ENCODE measurements around the gene ERFE. TPM values are rescaled to one million over a fixed set of nuclear protein-coding genes. Genes with fewer than 3 reads are reported as not detected.

The ERFE gene
- total and polyA plus RNA-seq, 2 donors (not counting 3 experiments of a cell fraction or from before 2014, with no cell fraction given), result 0.65 to 1.2 TPM

DNA sequence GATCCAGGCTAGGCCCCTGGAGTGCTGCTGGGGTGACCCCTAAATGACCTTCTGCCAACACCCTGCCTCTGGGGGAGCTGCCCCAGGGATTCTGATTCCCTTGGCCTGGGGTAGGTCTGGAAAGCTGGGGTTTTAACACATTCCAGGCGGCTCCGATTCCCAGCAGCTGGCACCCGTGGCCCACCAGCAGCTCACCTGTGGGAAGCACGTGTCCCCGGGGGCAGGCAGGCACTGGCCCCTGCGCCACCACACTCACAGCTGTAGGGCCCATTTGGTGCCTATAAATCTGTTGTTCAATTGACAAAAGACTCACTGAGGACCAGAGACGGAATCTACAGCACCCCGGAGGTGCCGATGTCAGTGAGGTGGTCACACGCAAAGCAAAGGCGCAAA lies 24.4 kb upstream of the ERFE start:
- Histone ChIP-seq H3K4me2 (ENCODE audit: insufficient read depth, low read length) (no peak overlapping the region), H2AFZ (ENCODE audit: low read depth, low read length) (no peak overlapping the region), H3K9me3 (replicated peaks; ENCODE audit: control insufficient read depth, insufficient read depth, low read length) (no peaks in the 10 kb centered on the region), H3K27me3 (ENCODE audit: control insufficient read depth in 2 of 2, insufficient read depth in 2 of 2, low read length in 2 of 2) (no peaks in the 10 kb centered on the region), H3K4me3 (replicated peaks in 1 of 3; ENCODE audit: insufficient read depth in 1 of 3, low read depth in 1 of 3, low read length in 3 of 3) (no peak overlapping the region), H3K9ac (replicated peaks; ENCODE audit: extremely low read depth, insufficient read depth, low read length) (no peak overlapping the region), H3K27ac (ENCODE audit: insufficient read depth, low read depth, low read length) (no peak overlapping the region), H3K4me1 (ENCODE audit: control insufficient read depth, extremely low read depth, insufficient read depth, low read length) (no peaks in the 10 kb centered on the region), H3K36me3 (ENCODE audit: control insufficient read depth in 2 of 2, extremely low read depth in 1 of 2, insufficient read depth in 2 of 2, low read length in 2 of 2) (no peaks in the 10 kb centered on the region), H4K20me1 (replicated peaks; ENCODE audit: control insufficient read depth, extremely low read depth, insufficient read depth, low read length) (no peaks in the 10 kb centered on the region), H3K9me1 (replicated peaks; ENCODE audit: control insufficient read depth, extremely low read depth, insufficient read depth, low read length) (no peaks in the 10 kb centered on the region), H3K79me2 (ENCODE audit: control insufficient read depth, insufficient read depth, low read length) (no peaks in the 10 kb centered on the region)
- no TSS peak for BruUV-seq (replicated peaks)
- DNase-seq (ENCODE audit: low read depth, low spot score) (no peak), FAIRE-seq (no peak)
- intact Hi-C loops (cut with micrococcal nuclease), result no loop called here
- CTCF ChIA-PET, result no interaction called here
- dilution Hi-C loops (cut with MboI; ENCODE audit: extremely low pct_ligation_motif_present, low sequenced_read_pairs), result no loop called here
- POLR2A ChIA-PET, result no interaction called here
- no peak for TF ChIP-seq JUN (IDR thresholded peaks at IDR 0.05; ENCODE audit: borderline replicate concordance, insufficient read depth, insufficient read length, low read depth)
- no peak for TF ChIP-seq POLR2A (IDR thresholded peaks at IDR 0.05; ENCODE audit: low read depth, low read length)
- TF ChIP-seq, protein P1, sequence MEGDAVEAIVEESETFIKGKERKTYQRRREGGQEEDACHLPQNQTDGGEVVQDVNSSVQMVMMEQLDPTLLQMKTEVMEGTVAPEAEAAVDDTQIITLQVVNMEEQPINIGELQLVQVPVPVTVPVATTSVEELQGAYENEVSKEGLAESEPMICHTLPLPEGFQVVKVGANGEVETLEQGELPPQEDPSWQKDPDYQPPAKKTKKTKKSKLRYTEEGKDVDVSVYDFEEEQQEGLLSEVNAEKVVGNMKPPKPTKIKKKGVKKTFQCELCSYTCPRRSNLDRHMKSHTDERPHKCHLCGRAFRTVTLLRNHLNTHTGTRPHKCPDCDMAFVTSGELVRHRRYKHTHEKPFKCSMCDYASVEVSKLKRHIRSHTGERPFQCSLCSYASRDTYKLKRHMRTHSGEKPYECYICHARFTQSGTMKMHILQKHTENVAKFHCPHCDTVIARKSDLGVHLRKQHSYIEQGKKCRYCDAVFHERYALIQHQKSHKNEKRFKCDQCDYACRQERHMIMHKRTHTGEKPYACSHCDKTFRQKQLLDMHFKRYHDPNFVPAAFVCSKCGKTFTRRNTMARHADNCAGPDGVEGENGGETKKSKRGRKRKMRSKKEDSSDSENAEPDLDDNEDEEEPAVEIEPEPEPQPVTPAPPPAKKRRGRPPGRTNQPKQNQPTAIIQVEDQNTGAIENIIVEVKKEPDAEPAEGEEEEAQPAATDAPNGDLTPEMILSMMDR (IDR thresholded peaks at IDR 0.05; ENCODE audit: extremely low read depth in 1 of 2, insufficient read depth in 1 of 2, low read depth in 1 of 2, low read length in 2 of 2), result no peak
- no peak for TF ChIP-seq FOS (IDR thresholded peaks at IDR 0.05; ENCODE audit: borderline replicate concordance, insufficient read depth, low read length)
- no peak for TF ChIP-seq EZH2 (IDR thresholded peaks at IDR 0.05; ENCODE audit: borderline replicate concordance, low read depth, low read length, severe bottlenecking)
- no peak for TF ChIP-seq MYC (IDR thresholded peaks at IDR 0.05; ENCODE audit: low read depth, low read length)
- TF ChIP-seq MAX (IDR thresholded peaks at IDR 0.05; ENCODE audit: insufficient read depth, insufficient read length), result no peak
- TF ChIP-seq GATA2 (IDR thresholded peaks at IDR 0.05; ENCODE audit: insufficient read depth, insufficient read length, low read depth, low read length), result no peak
- no peak for TF ChIP-seq POLR2AphosphoS5 (IDR thresholded peaks at IDR 0.05; ENCODE audit: insufficient read depth, low read depth, low read length)

All from endothelial cell of umbilical vein (primary cell).